NCI-H1092 treated with DMSO at 0.1 percent for 48 hours (cell line): ENCODE results near the gene TRAPPC5.

Experiments used
- DNase-seq: peaks from one replicate; lab custom pipeline; 2025; lab: John Stamatoyannopoulos, UW

Gene TRAPPC5

GRCh38 chr19:7645656-7646425, 34.8 kb upstream of the TRAPPC5 start:
- no peak for DNase-seq

- no peak for DNase-seq
These were observed 34.3 kb upstream of the TRAPPC5 start for GRCh38 chr19:7646426-7646700.

GRCh38 chr19:7647156-7647555, 33.5 kb upstream of the TRAPPC5 start:
- no peak for DNase-seq

- no peak for DNase-seq
These were observed 32.2 kb upstream of the TRAPPC5 start for GRCh38 chr19:7648265-7649014.

GRCh38 chr19:7650148-7650547, 30.5 kb upstream of the TRAPPC5 start:
- no peak for DNase-seq

- DNase-seq, result peak; percentile 54
These were observed 28.5 kb upstream of the TRAPPC5 start for GRCh38 chr19:7652061-7652641.

- DNase-seq, result no peak
These were observed 26.2 kb upstream of the TRAPPC5 start for GRCh38 chr19:7654401-7654800.

GRCh38 chr19:7655581-7655980, 25.1 kb upstream of the TRAPPC5 start:
- no peak for DNase-seq

GRCh38 chr19:7657131-7657751, 23.4 kb upstream of the TRAPPC5 start:
- no peak for DNase-seq

- DNase-seq, result peak; percentile 18
These were observed 22.4 kb upstream of the TRAPPC5 start for GRCh38 chr19:7658219-7658686.

GRCh38 chr19:7661744-7662538, 18.7 kb upstream of the TRAPPC5 start:
- no peak for DNase-seq

GRCh38 chr19:7662657-7663056, 18.0 kb upstream of the TRAPPC5 start:
- DNase-seq, result no peak

- no peak for DNase-seq
These were observed 16.9 kb upstream of the TRAPPC5 start for GRCh38 chr19:7663706-7664105.

- no peak for DNase-seq
These were observed 15.6 kb upstream of the TRAPPC5 start for GRCh38 chr19:7665076-7665475.

- DNase-seq, result no peak
These were observed 11.8 kb upstream of the TRAPPC5 start, which contains the start of gene RETN for GRCh38 chr19:7668842-7669241. TSS of gene RETN (plus strand) at chr19:7669049. CDS start at chr19:7669327, 278 bp downstream.

GRCh38 chr19:7669641-7670040, 11.0 kb upstream of the TRAPPC5 start:
- no peak for DNase-seq

- DNase-seq, result no peak
These were observed 10.4 kb upstream of the TRAPPC5 start for GRCh38 chr19:7670150-7670783.

- DNase-seq, result no peak
These were observed 9.8 kb upstream of the TRAPPC5 start for GRCh38 chr19:7670790-7671189.

- DNase-seq, result no peak
These were observed 8.1 kb upstream of the TRAPPC5 start for GRCh38 chr19:7672522-7672921.

GRCh38 chr19:7674010-7675005, 6.3 kb upstream of the TRAPPC5 start:
- DNase-seq, result peak; percentile 11
